Ovary (tissue), 3 donors: Measurements from ENCODE around the gene CHRNA10.

Source experiments
- CTCF ChIP-seq, 3 donors: fragments of 450-650 bp in 2 of 3; fragments of 200-600 bp in 1 of 3; IDR thresholded peaks; one replicate each; pipeline versions ENCODE4 v1.5.1 to v1.8.0; 2016 to 2022; ENCODE audit warnings: antibody characterized with exemption in 3 of 3, mild to moderate bottlenecking in 1 of 3
- EP300 ChIP-seq: sonication (generic); formaldehyde crosslinking; IDR thresholded peaks from one replicate; pipeline ENCODE4 v1.6.1; 2017; ENCODE audit warnings: antibody characterized with exemption
- POLR2A ChIP-seq: fragments of 450-650 bp; IDR thresholded peaks from one replicate; pipeline ENCODE4 v1.6.1; 2017; ENCODE audit warnings: antibody characterized with exemption, mild to moderate bottlenecking, moderate library complexity
- donor health status: DM: no; HTN: no; CAD: no.

GRCh38 chr11:3616721-3617460, 54.3 kb downstream of the CHRNA10 start:
- TF ChIP-seq POLR2A (no peak), CTCF (IDR thresholded peaks at IDR 0.05) (no peak), EP300 (no peak)
